NCI-H2029 (cell line): ENCODE data around the gene COPZ1.
"Not testable (repeated sequence)": the region's sequence is repeated elsewhere in the genome, so short reads cannot be mapped to it uniquely, and the experiment has no call there.

Experiments
- DNase-seq: peaks from one replicate; lab custom pipeline; 2025; lab: John Stamatoyannopoulos, UW

COPZ1 gene, protein sequence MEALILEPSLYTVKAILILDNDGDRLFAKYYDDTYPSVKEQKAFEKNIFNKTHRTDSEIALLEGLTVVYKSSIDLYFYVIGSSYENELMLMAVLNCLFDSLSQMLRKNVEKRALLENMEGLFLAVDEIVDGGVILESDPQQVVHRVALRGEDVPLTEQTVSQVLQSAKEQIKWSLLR

DNA sequence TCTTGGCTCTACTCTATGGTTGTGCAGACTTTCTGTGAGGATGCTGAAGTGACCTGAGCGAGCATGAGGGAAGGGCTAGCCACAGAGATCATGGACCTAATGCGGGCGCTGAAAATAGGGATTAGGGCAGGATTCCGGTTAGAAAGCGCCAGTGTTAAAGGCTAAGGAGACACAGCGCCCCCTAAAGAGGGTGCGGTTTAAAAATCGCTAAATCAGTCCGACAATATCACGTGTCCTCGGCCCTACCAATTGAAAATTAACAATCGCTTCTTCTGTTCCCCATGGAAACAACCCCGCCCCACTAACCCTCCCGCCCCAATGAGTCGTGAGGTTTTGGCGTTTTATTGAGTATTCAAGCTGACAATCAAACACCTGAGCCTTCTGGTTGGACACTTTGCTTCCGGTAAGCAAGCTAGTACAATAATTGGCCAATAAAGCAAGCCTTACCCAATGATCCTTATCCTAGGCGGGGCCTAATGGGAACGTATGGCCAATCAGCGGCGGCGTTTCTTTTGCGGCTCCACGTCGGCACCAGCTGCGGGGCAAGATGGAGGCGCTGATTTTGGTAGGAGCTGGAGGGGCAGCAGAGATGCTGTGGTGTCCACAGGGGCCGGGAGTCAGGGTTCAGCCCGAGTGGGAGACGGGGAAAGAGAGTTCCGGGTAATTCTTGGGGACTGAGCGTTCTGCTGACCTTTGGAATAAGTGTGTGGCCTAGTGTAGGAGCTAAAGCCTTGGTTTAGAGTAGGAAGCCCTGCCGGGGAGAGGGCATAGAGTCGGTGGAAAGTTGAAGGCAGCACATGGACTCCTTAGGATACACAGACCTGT is at the start of gene COPZ1:
TSS of gene COPZ1 (plus strand) at position 515 of the 825 bp plus-strand sequence. CDS start at position 548, 33 bp downstream.
- DNase-seq, result peak; percentile 99

DNA sequence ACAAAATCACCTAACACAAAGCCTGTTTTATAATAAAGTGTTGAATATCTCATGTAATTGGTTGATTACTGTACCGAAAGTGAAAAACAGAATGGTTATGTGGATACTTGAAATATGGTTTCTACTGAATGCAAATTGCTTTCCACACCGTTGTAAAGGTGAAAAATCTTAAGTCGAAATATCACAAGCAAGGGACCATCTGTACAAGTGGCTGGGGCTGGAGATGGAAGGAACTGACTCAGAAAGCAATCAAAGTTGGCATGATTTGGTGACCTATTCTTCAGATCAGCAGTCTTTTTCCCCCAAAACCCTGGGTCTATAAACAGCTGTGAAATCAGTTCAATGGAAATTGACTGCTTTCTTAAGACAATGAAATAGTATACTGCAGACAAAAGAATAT is 48.6 kb upstream of the COPZ1 start:
- DNase-seq, result no peak

DNA sequence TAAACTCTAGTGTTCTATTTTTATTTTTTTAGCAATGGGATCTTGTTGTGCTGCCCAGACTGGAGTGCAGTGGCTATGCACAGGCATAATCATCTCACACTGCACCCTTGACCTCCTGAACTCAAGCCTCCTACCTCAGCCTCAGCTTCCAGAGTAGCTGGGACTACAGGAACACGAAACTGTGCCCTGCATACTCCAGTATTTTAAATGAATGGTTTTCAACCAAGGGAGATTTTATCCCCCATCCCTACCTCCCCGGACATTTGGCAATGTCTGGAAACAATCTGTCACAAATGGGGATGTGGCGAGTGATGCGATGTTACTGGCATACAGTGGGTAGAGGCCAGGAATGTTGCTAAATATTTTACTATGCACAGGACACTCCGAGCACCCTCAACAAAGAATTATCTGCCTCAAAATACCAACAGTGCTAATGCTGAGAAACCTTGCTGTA is 47.1 kb upstream of the COPZ1 start:
- no peak for DNase-seq

DNA sequence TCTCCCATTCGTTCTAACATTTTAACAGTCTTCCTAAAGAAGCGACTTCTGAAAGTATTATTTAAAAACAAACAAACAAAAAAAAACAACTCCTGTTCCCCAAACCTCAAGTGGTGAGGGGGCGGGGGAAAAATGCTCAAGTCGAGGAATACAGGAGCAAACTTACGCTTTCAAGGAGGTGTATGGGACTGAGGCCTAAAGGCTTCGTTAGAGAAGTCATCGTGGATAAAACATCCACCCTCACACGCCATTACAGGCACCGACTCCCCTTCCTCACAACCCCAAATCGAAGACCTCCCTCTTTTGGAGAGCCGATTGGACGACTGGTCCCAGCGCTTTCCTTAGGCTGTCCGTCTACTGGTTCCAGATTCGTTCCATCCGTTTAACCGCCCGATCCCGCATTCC is 45.7 kb upstream of the COPZ1 start:
- DNase-seq, result no peak

DNA sequence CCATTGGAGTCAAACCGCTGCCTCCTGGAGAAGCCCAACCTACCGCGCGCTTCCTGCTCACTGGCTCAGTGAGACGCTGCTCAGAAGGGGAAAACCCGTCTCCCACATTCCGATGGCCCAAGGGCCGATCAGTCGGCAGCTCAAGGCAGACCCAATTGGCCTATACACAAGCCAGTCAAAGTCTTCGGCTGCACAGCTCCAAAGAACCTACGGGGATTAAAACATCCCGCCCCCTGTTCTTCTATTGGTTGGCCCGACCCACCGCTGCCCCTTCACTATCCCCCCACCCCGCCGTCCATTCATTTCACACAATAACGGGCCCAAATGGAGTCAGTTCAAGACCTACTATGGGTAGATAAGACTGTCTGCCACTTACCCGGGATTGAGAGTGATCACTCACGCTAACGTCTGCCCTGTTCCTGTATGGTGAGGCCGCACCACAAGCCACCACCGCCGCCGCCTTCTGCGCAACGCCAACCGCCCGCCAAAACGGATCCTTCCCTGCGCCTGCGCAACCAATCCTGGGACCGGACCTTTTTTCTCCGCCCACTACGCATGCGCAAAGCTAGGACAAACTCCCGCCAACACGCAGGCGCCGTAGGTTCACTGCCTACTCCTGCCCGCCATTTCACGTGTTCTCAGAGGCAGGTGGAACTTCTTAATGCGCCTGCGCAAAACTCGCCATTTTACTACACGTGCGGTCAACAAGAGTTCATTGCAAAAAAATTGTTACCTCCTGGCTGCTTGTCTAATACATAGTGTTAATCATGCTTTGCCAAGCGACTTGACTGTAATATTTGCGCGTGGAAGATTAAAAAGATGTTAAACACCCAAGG is 45.1 kb upstream of the COPZ1 start, which contains the start of gene CBX5:
TSS of gene CBX5 (minus strand) at position 491 of the 836 bp plus-strand sequence. CDS start 22,472 bp downstream, outside the sequence.
- peak; percentile 99 for DNase-seq

DNA sequence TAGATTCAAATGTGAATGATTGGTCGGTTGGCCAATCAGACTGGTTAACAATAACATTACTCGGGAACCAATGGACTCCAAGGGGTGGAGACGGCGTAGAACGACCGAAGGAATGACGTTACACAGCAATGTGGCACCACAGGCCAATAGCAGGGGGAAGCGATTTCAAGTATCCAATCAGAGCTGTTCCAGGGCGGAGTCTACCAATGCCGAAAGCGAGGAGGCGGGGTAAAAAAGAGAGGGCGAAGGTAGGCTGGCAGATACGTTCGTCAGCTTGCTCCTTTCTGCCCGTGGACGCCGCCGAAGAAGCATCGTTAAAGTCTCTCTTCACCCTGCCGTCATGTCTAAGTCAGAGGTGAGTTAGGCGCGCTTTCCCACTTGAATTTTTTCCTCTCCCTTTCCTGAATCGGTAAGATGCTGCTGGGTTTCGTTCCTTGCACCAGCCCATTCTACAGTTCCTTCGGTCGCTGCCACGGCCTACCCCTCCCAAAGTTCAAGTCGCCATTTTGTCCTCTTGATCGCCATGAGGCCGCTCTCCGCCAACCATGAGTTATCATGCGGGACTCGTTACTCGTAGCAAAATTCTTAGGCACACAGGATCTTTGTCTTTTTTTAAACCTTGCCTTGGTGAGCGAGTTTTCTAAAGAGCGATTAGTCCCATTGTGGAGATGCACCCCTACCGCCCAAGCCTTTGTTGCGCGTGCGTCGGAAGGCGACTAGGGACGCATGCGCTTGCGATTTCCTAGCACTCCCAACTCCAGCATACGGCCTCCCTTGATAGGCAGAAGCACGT is 44.3 kb upstream of the COPZ1 start, which contains the start of gene HNRNPA1:
TSS of gene HNRNPA1 (plus strand) at position 259 of the 793 bp plus-strand sequence. CDS start at position 341, 82 bp downstream.
- peak; percentile 100 for DNase-seq

- DNase-seq, result not testable (repeated sequence)
Observed at GRCh38 chr12:54281261-54281638, 43.7 kb upstream of the COPZ1 start.

GRCh38 chr12:54281694-54282093 is 43.2 kb upstream of the COPZ1 start:
- not testable (repeated sequence) for DNase-seq

- DNase-seq, result no peak
Observed at GRCh38 chr12:54282949-54283593, 41.9 kb upstream of the COPZ1 start.

GRCh38 chr12:54284070-54284780 is 40.7 kb upstream of the COPZ1 start:
- DNase-seq, result not testable (repeated sequence)

GRCh38 chr12:54285150-54286041 is 39.5 kb upstream of the COPZ1 start:
- no peak for DNase-seq

- no peak for DNase-seq
Observed at GRCh38 chr12:54286042-54287030, 38.6 kb upstream of the COPZ1 start.

- no peak for DNase-seq
Observed at GRCh38 chr12:54287261-54288157, 37.4 kb upstream of the COPZ1 start.

DNA sequence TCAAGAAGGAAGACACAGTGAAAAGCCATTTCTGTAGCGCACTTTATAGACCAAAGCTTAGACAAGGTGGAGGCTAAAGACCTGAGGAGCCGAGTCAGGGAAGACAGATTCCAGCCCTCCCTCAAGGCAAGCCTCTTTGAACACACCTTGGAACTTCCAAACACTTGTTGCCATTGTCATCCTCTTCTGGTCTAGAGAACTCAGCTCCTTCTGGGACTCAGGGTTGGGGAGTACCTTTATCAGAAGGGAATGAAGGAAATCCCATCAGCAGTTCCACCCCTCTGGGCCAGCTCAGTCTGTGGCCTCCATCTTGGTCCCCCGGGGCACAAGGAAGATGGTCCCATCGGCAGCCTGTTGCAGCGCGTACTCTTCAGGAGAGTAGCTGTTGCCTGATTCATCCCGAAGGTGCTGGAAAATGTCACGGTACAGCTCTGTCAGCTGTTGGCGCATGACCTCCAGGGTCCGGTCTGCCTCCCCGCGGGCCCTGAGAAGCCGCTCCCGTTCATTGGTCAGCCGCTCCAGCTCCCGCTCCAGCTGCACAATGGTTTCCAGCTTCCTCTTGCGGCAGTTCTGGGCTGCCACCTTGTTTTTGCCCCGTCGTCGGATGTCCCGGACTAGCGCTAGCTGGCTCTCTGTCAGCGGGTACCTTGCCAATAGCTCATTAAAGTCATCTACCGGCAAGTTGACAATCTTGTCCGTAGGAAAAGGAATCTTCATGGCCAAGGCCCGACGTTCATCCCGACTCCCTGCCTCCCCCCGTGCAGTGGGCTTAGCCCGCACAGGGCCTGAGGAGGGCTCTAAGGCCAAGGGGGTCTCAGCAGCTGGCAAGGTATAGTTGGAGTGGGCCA is 32.6 kb upstream of the COPZ1 start:
- DNase-seq, result no peak

DNA sequence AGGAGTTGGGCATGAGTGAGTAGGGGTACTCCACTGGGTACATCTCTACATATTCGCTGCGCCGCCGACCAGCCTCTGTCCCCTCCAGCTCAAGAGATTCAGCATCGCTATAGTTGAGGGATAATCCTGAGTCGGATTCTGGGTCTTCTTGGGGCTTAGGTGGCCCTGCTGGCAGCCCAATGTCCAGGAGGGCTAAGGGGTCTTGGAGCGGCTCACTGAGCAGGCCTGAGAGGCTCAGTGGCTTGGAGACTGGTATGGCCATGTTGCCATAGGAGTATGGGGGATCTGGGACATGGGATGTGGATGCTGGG is 32.0 kb upstream of the COPZ1 start:
- no peak for DNase-seq
